Lower lobe of right lung (tissue), 2 donors: Measurements from ENCODE around the gene MDM4. TPM values are rescaled to one million over a fixed set of nuclear protein-coding genes. Genes with fewer than 3 reads are reported as not detected.
A peak's percentile ranks its signal among the peaks of the same experiment; 100 is the strongest.

ENCODE experiments used
- ATAC-seq, 2 donors: fragments of 200-7000 bp; cut with Tn5 transposase; one replicate each; pipeline ENCODE4 v1.9.1; 2020 to 2022; ENCODE audit warnings: mild to moderate bottlenecking in 2 of 2, moderate library complexity in 2 of 2
- DNase-seq: peaks from one replicate; pipeline ENCODE4 v3.0.0-alpha.2; 2020
- H3K27ac ChIP-seq: fragments of 200-600 bp; one replicate; pipeline ENCODE4 v1.8.0; 2022
- H3K27me3 ChIP-seq: fragments of 200-600 bp; one replicate; pipeline ENCODE4 v1.8.0; 2022; ENCODE audit warnings: low read depth
- H3K36me3 ChIP-seq: fragments of 200-600 bp; one replicate; pipeline ENCODE4 v1.8.0; 2022; ENCODE audit warnings: mild to moderate bottlenecking
- H3K4me1 ChIP-seq: fragments of 200-600 bp; one replicate; pipeline ENCODE4 v1.8.0; 2022
- H3K4me3 ChIP-seq: fragments of 200-600 bp; one replicate; pipeline ENCODE4 v1.8.0; 2022; ENCODE audit warnings: mild to moderate bottlenecking
- H3K9me3 ChIP-seq: fragments of 200-600 bp; one replicate; pipeline ENCODE4 v1.8.0; 2022
- CTCF ChIP-seq: fragments of 200-600 bp; IDR thresholded peaks from one replicate; pipeline ENCODE4 v1.8.0; 2022; ENCODE audit warnings: antibody characterized with exemption, mild to moderate bottlenecking
- intact Hi-C: fragments of 100-400 bp; cut with DNase I; formaldehyde crosslinking; loops from one replicate; pipeline ENCODE4 v1.11.0; 2022
- total RNA-seq: library from RNA; stranded (reverse); fragmentation: NEBNext Ultra II Directional; extraction: Animal tissue kit (Norgen Biotek cat#: 25700); gene quantifications from one replicate; pipeline ENCODE4 v1.2.1, GENCODE V29; 2021
- donor health status: DM: no; HTN: yes; CAD: no; lungs with severe emphysema.

The MDM4 gene
- total RNA-seq, 1 donor from 2014 or later, result 77.9 TPM

- ATAC-seq (no peak), DNase-seq (no peak)
- Histone ChIP-seq H3K36me3 (peaks cover 23% of the 10 kb centered on the region), H3K4me3 (no peak overlapping the region), H3K4me1 (peaks cover 4% of the 10 kb centered on the region), H3K27me3 (no peaks in the 10 kb centered on the region), H3K9me3 (no peaks in the 10 kb centered on the region), H3K27ac (no peak overlapping the region)
- TF ChIP-seq CTCF, result no peak
- intact Hi-C loops, result no loop called here
Measured at GRCh38 chr1:204562075-204562990, 46.1 kb downstream of the MDM4 start.

GRCh38 chr1:204563307-204563706 lies 47.1 kb downstream of the MDM4 start:
- Histone ChIP-seq H3K9me3 (no peaks in the 10 kb centered on the region), H3K4me1 (peaks cover 4% of the 10 kb centered on the region), H3K27ac (no peak overlapping the region), H3K36me3 (peaks cover 23% of the 10 kb centered on the region), H3K27me3 (no peaks in the 10 kb centered on the region), H3K4me3 (no peak overlapping the region)
- intact Hi-C loops, result no loop called here
- no peak for TF ChIP-seq CTCF
- ATAC-seq (no peak), DNase-seq (no peak)

GRCh38 chr1:204563780-204564179 lies 47.6 kb downstream of the MDM4 start:
- Histone ChIP-seq H3K27me3 (no peaks in the 10 kb centered on the region), H3K4me1 (peaks cover 4% of the 10 kb centered on the region), H3K36me3 (peaks cover 23% of the 10 kb centered on the region), H3K27ac (no peak overlapping the region), H3K9me3 (no peaks in the 10 kb centered on the region), H3K4me3 (no peak overlapping the region)
- ATAC-seq (no peak), DNase-seq (no peak)
- no peak for TF ChIP-seq CTCF
- intact Hi-C loops, result no loop called here

GRCh38 chr1:204564835-204565234 lies 48.6 kb downstream of the MDM4 start:
- Histone ChIP-seq H3K4me1 (peaks cover 4% of the 10 kb centered on the region), H3K9me3 (no peaks in the 10 kb centered on the region), H3K27ac (no peak overlapping the region), H3K36me3 (peaks cover 13% of the 10 kb centered on the region), H3K4me3 (no peak overlapping the region), H3K27me3 (no peaks in the 10 kb centered on the region)
- intact Hi-C loops, result no loop called here
- ATAC-seq (no peak), DNase-seq (no peak)
- no peak for TF ChIP-seq CTCF

GRCh38 chr1:204565617-204566582 lies 49.7 kb downstream of the MDM4 start:
- no peak overlapping the region for H3K27ac ChIP-seq
- H3K27me3 ChIP-seq, result no peaks in the 10 kb centered on the region
- no peak overlapping the region for H3K4me3 ChIP-seq
- H3K9me3 ChIP-seq, result no peaks in the 10 kb centered on the region
- DNase-seq (no peak), ATAC-seq (peak; percentile 73 to 80)
- intact Hi-C loops, result no loop called here
- H3K4me1 ChIP-seq, result peaks cover 4% of the 10 kb centered on the region
- peaks cover 13% of the 10 kb centered on the region for H3K36me3 ChIP-seq
- TF ChIP-seq CTCF, result peak; percentile 66
